ENCODE results near the gene ANKRD28.

GRCh38 chr3:15633766-15634598, 163.8 kb downstream of the ANKRD28 start:
- no peak for TF ChIP-seq CTCF (IDR thresholded peaks at IDR 0.05 in 4 of 5, conservative IDR thresholded peaks at IDR 0.05 in 1 of 5)
- TF ChIP-seq POLR2A (IDR thresholded peaks at IDR 0.05), result no peak

Data from gastrocnemius medialis (tissue), 4 donors.